Hepatocyte (in vitro differentiated cells): ENCODE results near the gene NDUFA9. TPM values are rescaled to one million over a fixed set of nuclear protein-coding genes. Genes with fewer than 3 reads are reported as not detected.

ENCODE experiments used
- DNase-seq: peaks from one replicate; pipeline ENCODE4 v3.0.0-alpha.2; 2016; ENCODE audit warnings: low spot score
- H2AFZ ChIP-seq: fragments of 200-600 bp; sonication (generic); 2 replicates; pipeline ENCODE4 v1.6.0; 2016; ENCODE audit warnings: antibody characterized with exemption, mild to moderate bottlenecking
- H3K27ac ChIP-seq: fragments of 200-600 bp; sonication (generic); 2 replicates; pipeline ENCODE4 v1.5.1; 2016; ENCODE audit warnings: mild to moderate bottlenecking
- H3K27me3 ChIP-seq: fragments of 200-600 bp; sonication (generic); 2 replicates; pipeline ENCODE4 v1.6.1; 2016
- H3K36me3 ChIP-seq: fragments of 200-600 bp; sonication (generic); replicated peaks from 2 replicates; pipeline ENCODE4 v1.5.1; 2016; ENCODE audit warnings: low read depth; ENCODE audit not compliant: insufficient read depth
- H3K4me1 ChIP-seq: fragments of 200-600 bp; sonication (generic); 2 replicates; pipeline ENCODE4 v1.5.1; 2016; ENCODE audit warnings: mild to moderate bottlenecking, moderate library complexity; ENCODE audit not compliant: insufficient read depth
- H3K4me2 ChIP-seq: fragments of 200-600 bp; sonication (generic); 2 replicates; pipeline ENCODE4 v1.6.0; 2016
- H3K4me3 ChIP-seq: fragments of 200-600 bp; sonication (generic); 2 replicates; pipeline ENCODE4 v1.5.1; 2016; ENCODE audit warnings: mild to moderate bottlenecking
- H3K79me2 ChIP-seq: fragments of 200-600 bp; sonication (generic); 2 replicates; pipeline ENCODE4 v1.6.0; 2017; ENCODE audit warnings: mild to moderate bottlenecking
- H3K9me2 ChIP-seq: fragments of 200-600 bp; sonication (generic); replicated peaks from 2 replicates; pipeline ENCODE4 v1.6.0; 2017; ENCODE audit warnings: mild to moderate bottlenecking; ENCODE audit not compliant: insufficient read depth
- H3K9me3 ChIP-seq: fragments of 200-600 bp; sonication (generic); 2 replicates; pipeline ENCODE4 v1.5.1; 2016; ENCODE audit warnings: low read depth, mild to moderate bottlenecking
- H4K20me1 ChIP-seq: fragments of 200-600 bp; sonication (generic); 2 replicates; pipeline ENCODE4 v1.6.0; 2016; ENCODE audit warnings: mild to moderate bottlenecking; ENCODE audit not compliant: insufficient read depth, poor library complexity, severe bottlenecking
- CTCF ChIP-seq: fragments of 200-600 bp; sonication (generic); IDR thresholded peaks from 2 replicates; pipeline ENCODE4 v1.5.1; 2016; ENCODE audit warnings: antibody characterized with exemption, mild to moderate bottlenecking; ENCODE audit not compliant: poor library complexity
- EZH2 ChIP-seq: fragments of 200-600 bp; sonication (generic); IDR thresholded peaks from 2 replicates; pipeline ENCODE4 v1.6.1; 2016; ENCODE audit warnings: antibody characterized with exemption, mild to moderate bottlenecking, borderline replicate concordance
- EZH2phosphoT487 ChIP-seq: fragments of 200-600 bp; sonication (generic); IDR thresholded peaks from one replicate; pipeline ENCODE4 v1.6.1; 2018; ENCODE audit warnings: antibody characterized with exemption, mild to moderate bottlenecking, low read depth, moderate library complexity; ENCODE audit not compliant: unreplicated experiment, severe bottlenecking
- WGBS: methylation state at CpG from one replicate; pipeline ENCODE4 v1.1.6; 2016; ENCODE audit warnings: low lambda C conversion rate; ENCODE audit errors: missing lambda C conversion rate; 5-methylcytosine and 5-hydroxymethylcytosine counted together
- polyA plus RNA-seq: library from polyadenylated mRNA; unstranded; fragments of >200 nt; fragmentation: Nextera tagmentation; extraction: Ambion mirVana; gene quantifications from 2 replicates; pipeline ENCODE4 v1.2.1, GENCODE V29; 2016
- total RNA-seq: library from RNA; depleted of rRNA; stranded (reverse); fragments of >200 nt; gene quantifications from 2 replicates; pipeline ENCODE4 v1.2.3, GENCODE V29; 2014

NDUFA9 gene
- total and polyA plus RNA-seq, 2 experiments from 2014 or later: 53.2 to 138 TPM

- Histone ChIP-seq H3K9me2 (no peaks in the 10 kb centered on the region), H3K27ac (no peak overlapping the region), H3K27me3 (peaks cover 15% of the 10 kb centered on the region), H3K4me2 (no peak overlapping the region), H3K79me2 (no peaks in the 10 kb centered on the region), H3K9me3 (no peaks in the 10 kb centered on the region), H3K4me3 (no peak overlapping the region), H2AFZ (no peak overlapping the region), H3K4me1 (no peaks in the 10 kb centered on the region), H3K36me3 (no peaks in the 10 kb centered on the region), H4K20me1 (no peaks in the 10 kb centered on the region)
- 96% methylated on average over 3 of the region's 3 CpGs for WGBS
- TF ChIP-seq EZH2 (no peak), CTCF (no peak)
- no peak for DNase-seq
Measured at GRCh38 chr12:4621511-4621910, 27.4 kb upstream of the NDUFA9 start.

- H3K4me3 ChIP-seq: no peak overlapping the region
- no peak for DNase-seq
- H3K4me1 ChIP-seq: no peaks in the 10 kb centered on the region
- 85% methylated on average over 5 of the region's 5 CpGs for WGBS
- H3K27me3 ChIP-seq: peaks cover 25% of the 10 kb centered on the region
- H3K27ac ChIP-seq: no peak overlapping the region
- TF ChIP-seq EZH2phosphoT487 (no peak), EZH2 (no peak), CTCF (no peak)
- no peaks in the 10 kb centered on the region for H3K79me2 ChIP-seq
- no peaks in the 10 kb centered on the region for H3K36me3 ChIP-seq
- no peak overlapping the region for H2AFZ ChIP-seq
- H3K9me3 ChIP-seq: no peaks in the 10 kb centered on the region
- no peak overlapping the region for H3K4me2 ChIP-seq
- H4K20me1 ChIP-seq: no peaks in the 10 kb centered on the region
- H3K9me2 ChIP-seq: no peaks in the 10 kb centered on the region
Measured at GRCh38 chr12:4626543-4626942, 22.4 kb upstream of the NDUFA9 start.

- H3K27me3 ChIP-seq: peaks cover 25% of the 10 kb centered on the region
- H3K9me2 ChIP-seq: no peaks in the 10 kb centered on the region
- H4K20me1 ChIP-seq: no peaks in the 10 kb centered on the region
- DNase-seq: no peak
- no peaks in the 10 kb centered on the region for H3K4me1 ChIP-seq
- no peak overlapping the region for H2AFZ ChIP-seq
- no peaks in the 10 kb centered on the region for H3K79me2 ChIP-seq
- TF ChIP-seq CTCF (no peak), EZH2phosphoT487 (no peak), EZH2 (no peak)
- H3K9me3 ChIP-seq: no peaks in the 10 kb centered on the region
- H3K27ac ChIP-seq: no peak overlapping the region
- H3K4me2 ChIP-seq: no peak overlapping the region
- no peaks in the 10 kb centered on the region for H3K36me3 ChIP-seq
- no peak overlapping the region for H3K4me3 ChIP-seq
- 95% methylated on average over 10 of the region's 10 CpGs for WGBS
Measured at GRCh38 chr12:4628406-4628805, 20.5 kb upstream of the NDUFA9 start.

GRCh38 chr12:4630262-4630661, 18.7 kb upstream of the NDUFA9 start:
- Histone ChIP-seq H3K36me3 (no peaks in the 10 kb centered on the region), H3K4me3 (no peak overlapping the region), H3K9me3 (no peaks in the 10 kb centered on the region), H3K27me3 (peaks cover 20% of the 10 kb centered on the region), H3K9me2 (no peaks in the 10 kb centered on the region), H3K4me2 (no peak overlapping the region), H3K4me1 (no peaks in the 10 kb centered on the region), H3K79me2 (no peaks in the 10 kb centered on the region), H2AFZ (no peak overlapping the region), H4K20me1 (no peaks in the 10 kb centered on the region), H3K27ac (no peak overlapping the region)
- TF ChIP-seq EZH2 (no peak), EZH2phosphoT487 (no peak), CTCF (no peak)
- no peak for DNase-seq
- 36% methylated on average over 5 of the region's 5 CpGs for WGBS
